Lower leg skin (tissue), 3 donors: ENCODE results near the gene VPS29.

Source experiments
- CTCF ChIP-seq, 3 donors: fragments of 450-650 bp; IDR thresholded peaks; one replicate each; pipeline ENCODE4 v1.5.1; 2016; ENCODE audit warnings: antibody characterized with exemption in 3 of 3, mild to moderate bottlenecking in 3 of 3, moderate library complexity in 2 of 3
- POLR2A ChIP-seq, 2 donors: fragments of 450-650 bp; IDR thresholded peaks; one replicate each; pipeline ENCODE4 v1.6.1; 2016 to 2017; ENCODE audit warnings: antibody characterized with exemption in 2 of 2, mild to moderate bottlenecking in 1 of 2, moderate library complexity in 1 of 2

- TF ChIP-seq CTCF (IDR thresholded peaks at IDR 0.05) (no peak), POLR2A (IDR thresholded peaks at IDR 0.05) (no peak)
Measured at GRCh38 chr12:110545812-110546211, 43.9 kb upstream of the VPS29 start.
